ENCODE results near the gene ZC3H4. TPM values are rescaled to one million over a fixed set of nuclear protein-coding genes. Genes with fewer than 3 reads are reported as not detected.

Gene ZC3H4
- total RNA-seq, 4 donors from 2014 or later: 13.1 to 20.9 (median 18.0) TPM

GRCh38 chr19:47073574-47073973 lies 40.0 kb downstream of the ZC3H4 start:
- no peak for ATAC-seq (ENCODE audit: low FRiP score)

GRCh38 chr19:47072323-47072722 lies 41.3 kb downstream of the ZC3H4 start:
- DNase-seq (ENCODE audit: low spot score) (no peak), ATAC-seq (ENCODE audit: low FRiP score) (no peak)
- TF ChIP-seq, protein P1, sequence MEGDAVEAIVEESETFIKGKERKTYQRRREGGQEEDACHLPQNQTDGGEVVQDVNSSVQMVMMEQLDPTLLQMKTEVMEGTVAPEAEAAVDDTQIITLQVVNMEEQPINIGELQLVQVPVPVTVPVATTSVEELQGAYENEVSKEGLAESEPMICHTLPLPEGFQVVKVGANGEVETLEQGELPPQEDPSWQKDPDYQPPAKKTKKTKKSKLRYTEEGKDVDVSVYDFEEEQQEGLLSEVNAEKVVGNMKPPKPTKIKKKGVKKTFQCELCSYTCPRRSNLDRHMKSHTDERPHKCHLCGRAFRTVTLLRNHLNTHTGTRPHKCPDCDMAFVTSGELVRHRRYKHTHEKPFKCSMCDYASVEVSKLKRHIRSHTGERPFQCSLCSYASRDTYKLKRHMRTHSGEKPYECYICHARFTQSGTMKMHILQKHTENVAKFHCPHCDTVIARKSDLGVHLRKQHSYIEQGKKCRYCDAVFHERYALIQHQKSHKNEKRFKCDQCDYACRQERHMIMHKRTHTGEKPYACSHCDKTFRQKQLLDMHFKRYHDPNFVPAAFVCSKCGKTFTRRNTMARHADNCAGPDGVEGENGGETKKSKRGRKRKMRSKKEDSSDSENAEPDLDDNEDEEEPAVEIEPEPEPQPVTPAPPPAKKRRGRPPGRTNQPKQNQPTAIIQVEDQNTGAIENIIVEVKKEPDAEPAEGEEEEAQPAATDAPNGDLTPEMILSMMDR (IDR thresholded peaks at IDR 0.05): no peak

More at GRCh38 chr19:47073574-47073973, 40.0 kb downstream of the ZC3H4 start:
- no peak for DNase-seq (ENCODE audit: low spot score)
- TF ChIP-seq, protein P1 (IDR thresholded peaks at IDR 0.05): no peak

- ATAC-seq (ENCODE audit: low FRiP score) (no peak), DNase-seq (ENCODE audit: low spot score) (no peak)
- TF ChIP-seq, protein P1 (IDR thresholded peaks at IDR 0.05): no peak
Observed at GRCh38 chr19:47071731-47072130, 41.8 kb downstream of the ZC3H4 start.

GRCh38 chr19:47070756-47071155 lies 42.8 kb downstream of the ZC3H4 start:
- TF ChIP-seq, protein P1 (IDR thresholded peaks at IDR 0.05): no peak
- no peak for ATAC-seq (ENCODE audit: low FRiP score)
- no peak for DNase-seq (ENCODE audit: low spot score)

DNA sequence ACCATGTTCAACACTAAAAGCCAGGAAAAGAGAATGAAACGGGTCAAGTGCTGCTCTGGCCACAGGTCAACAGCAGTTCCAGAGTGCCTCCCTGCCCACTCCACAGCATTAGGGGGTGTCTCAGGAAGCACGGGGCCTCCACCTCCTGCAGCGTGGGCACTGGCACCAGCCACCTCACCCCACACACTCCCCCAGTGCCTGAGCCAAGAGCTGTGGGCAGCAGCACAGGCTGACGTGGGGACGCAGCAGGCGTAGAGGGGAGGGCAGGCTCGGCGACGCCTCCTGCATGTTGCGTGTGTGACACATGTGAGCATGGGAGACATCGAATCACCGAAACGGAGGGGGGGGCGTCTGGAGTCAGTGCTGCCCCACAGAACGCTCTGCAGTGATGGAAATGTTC lies 43.8 kb downstream of the ZC3H4 start:
- DNase-seq (ENCODE audit: low spot score) (no peak), ATAC-seq (ENCODE audit: low FRiP score) (no peak)
- TF ChIP-seq, protein P1 (IDR thresholded peaks at IDR 0.05): no peak

- DNase-seq (ENCODE audit: low spot score) (no peak), ATAC-seq (ENCODE audit: low FRiP score) (no peak)
- TF ChIP-seq, protein P1 (IDR thresholded peaks at IDR 0.05): no peak
Observed at GRCh38 chr19:47068876-47069406, 44.6 kb downstream of the ZC3H4 start.

DNA sequence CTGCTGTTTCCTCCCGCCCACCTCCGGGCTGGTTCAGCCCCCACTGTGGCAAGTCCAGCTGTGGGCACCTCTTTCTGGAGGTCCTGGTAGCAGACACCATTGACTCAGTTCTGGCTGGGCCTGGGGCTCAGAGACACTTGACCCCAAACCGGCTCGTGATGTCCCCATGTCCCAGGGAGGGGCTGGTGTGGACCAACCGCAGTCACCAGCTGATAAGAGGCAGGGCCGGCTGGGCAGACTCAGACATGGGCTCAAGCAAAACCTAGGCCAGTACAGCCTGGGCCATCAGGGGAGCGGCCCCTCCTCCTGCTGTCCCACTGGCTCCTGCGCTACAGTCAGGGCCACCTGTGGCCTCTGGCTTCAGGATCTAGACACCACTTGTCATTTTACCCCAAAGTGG lies 45.3 kb downstream of the ZC3H4 start:
- DNase-seq (ENCODE audit: low spot score): no peak
- TF ChIP-seq, protein P1 (IDR thresholded peaks at IDR 0.05): no peak
- no peak for ATAC-seq (ENCODE audit: low FRiP score)

All from omental fat pad (tissue), 4 donors.